Stromal cell of bone marrow (primary cell): ENCODE data around the gene SCYGR5.
"Not testable (repeated sequence)": the region's sequence is repeated elsewhere in the genome, so short reads cannot be mapped to it uniquely, and the experiment has no call there.

ENCODE experiments used
- DNase-seq: peaks from one replicate; pipeline ENCODE4 v3.0.0-alpha.2; 2012; ENCODE audit warnings: low read depth

Gene SCYGR5, protein sequence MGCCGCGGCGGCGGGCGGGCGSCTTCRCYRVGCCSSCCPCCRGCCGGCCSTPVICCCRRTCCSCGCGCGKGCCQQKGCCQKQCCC

DNA sequence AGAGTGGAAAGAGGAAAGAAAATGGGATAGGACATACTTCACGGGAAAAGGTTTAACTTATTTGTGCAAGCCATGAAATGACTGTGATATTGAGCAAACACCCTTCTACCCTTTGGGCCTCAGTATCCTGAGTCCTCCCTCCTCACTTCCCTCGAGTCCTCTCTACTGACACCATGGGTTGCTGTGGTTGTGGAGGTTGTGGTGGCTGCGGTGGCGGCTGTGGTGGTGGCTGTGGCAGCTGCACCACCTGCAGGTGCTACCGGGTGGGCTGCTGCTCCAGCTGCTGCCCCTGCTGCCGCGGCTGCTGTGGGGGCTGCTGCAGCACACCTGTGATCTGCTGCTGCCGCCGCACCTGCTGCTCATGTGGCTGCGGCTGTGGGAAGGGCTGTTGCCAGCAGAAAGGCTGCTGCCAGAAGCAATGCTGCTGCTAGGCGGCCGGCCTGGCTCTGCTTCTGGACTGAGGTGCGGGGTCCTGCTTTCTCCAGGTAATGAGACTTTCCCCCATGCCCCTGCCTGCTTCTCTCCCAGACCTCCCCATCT is at the start of gene SCYGR5:
Gene SCYGR5 (plus strand): TSS at position 174 of the 540 bp plus-strand sequence. CDS start 0 bp downstream, at position 174.
- DNase-seq, result not testable (repeated sequence)

DNA sequence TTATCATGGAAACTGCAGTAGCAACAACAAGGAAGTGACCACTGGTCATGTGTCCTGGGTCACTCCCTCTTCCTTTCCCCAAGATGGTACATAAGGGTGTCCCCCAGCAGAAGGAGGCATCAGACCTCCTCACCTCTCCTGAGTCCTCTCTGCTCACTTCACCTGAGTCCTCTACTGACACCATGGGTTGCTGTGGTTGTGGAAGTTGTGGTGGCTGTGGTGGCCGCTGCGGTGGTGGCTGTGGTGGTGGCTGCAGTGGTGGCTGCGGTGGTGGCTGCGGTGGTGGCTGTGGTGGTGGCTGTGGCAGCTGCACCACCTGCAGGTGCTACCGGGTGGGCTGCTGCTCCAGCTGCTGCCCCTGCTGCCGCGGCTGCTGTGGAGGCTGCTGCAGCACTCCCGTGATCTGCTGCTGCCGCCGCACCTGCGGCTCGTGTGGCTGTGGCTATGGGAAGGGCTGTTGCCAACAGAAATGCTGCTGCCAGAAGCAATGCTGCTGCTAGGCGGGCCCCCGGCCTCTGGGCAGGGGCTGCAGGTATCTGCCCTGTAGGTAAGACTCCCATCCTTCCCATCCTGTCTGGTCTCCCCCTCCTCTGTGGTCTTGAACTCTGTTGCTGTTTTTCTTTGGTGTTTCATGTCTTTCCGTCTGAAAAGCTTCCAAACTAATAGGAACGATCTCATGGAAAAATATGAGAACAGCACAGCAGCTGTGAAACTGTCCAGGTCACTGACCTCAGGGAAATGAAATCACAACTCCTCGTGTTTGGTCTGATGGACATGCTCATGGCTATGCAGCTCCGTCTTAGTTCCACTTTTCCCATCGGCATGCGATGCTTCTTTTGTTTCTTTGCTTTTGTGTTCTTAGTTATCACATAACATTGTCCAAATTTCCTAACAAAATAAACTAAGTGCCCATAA is 49.0 kb upstream of the SCYGR5 start, which contains the start of gene SCYGR4:
Gene SCYGR4 (plus strand): TSS at position 183 of the 915 bp plus-strand sequence. CDS start 0 bp downstream, at position 183.
- no peak for DNase-seq

DNA sequence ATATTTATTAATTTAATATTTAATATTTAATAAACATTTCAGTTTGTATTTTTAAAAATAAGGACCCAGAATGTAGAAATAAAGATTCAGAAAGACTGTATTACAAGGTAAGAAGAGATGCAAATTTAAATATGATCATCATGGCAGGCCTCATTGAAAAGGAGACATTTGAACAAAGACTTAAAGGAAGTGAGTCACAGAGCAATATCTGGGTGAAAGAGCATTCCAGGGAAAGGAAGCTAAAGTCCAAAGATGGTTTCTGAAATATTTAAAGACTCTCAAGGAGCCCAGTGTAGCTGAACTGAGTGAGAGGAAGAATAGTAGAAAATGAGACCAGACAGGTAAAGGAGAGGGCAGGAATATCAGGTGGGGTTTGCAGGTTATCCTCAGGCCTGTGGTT is 43.4 kb upstream of the SCYGR5 start:
- no peak for DNase-seq

DNA sequence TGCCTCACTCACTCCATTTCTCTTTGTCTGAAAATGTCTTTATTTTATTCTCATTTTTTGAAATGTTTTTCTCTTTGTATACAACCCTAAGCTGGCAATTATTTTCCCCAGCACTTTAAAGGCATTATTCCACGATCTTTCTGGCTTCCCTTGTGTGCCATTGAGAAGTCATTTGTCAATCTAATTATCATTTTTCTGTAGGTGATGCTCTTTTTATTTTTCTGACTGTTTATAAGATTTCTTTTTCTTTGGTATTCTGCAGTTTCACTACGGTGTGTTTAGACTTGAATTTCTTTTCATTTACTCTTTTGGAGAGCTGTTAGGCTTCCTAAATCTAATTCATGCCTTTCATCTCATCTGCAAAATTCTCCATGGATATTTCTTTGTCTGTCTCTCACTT is 41.2 kb upstream of the SCYGR5 start:
- DNase-seq, result no peak

DNA sequence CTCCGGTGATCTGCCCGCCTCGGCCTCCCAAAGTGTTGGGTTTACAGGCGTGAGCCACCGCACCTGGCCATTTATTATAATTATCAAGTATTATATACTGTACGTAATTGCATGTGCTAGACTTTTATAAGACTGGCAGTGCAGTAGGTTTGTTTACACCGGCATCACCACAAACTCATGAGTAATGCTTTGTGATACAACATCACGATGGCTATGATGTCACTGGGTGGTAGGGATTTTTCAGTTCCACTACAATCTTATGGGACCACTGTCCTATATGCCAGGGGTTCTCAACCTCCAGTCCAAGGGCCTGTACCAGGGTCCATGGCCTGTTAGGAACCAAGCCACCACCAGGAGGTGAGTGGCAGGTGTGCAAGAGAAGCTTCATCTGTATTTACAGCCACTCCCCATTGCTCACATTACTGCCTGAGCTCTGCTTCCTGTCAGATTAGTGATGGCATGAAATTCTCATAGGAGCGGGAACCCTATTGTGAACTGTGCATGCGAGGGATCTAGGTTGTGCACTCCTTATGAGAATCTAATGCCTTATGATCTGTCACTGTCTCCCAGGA is 39.9 kb upstream of the SCYGR5 start:
- no peak for DNase-seq

DNA sequence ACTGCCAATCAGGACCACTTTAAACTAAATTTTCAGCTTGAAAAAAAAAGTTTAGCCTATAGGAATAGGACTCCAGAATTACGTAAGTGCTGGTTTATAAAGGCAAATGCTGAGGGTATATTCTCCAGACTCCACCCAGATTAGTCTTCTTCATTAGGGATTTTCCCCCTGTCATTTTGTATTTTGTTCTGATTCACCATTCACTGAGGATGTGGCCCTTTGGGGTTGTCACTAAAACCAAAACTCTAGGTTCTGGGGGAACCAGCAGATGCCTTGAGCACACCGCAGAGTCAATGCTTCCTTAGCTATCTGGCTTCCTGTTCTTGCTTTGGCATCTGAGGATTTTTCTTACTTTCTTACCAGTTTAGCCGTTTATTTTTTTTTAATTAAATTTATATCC is 38.8 kb upstream of the SCYGR5 start:
- no peak for DNase-seq

DNA sequence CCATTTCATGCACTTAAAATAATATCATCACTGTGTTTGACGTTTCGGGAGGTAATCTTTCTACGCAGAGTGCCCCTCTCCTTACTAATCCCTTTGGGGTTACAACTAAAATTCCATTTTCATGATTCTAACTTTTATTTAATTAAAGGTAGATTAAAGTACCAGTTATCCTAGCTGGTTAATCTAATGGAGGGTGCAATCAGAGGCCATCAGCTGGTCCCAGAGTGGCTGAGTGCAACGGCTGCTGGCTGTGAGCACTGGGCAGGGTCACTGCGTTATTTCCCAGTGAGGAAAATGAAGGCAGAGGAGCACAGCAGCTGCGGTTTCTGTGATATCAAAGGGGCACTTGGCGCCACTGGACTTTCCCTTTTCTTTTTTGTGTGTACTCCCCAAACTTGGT is 37.2 kb upstream of the SCYGR5 start:
- DNase-seq, result no peak

DNA sequence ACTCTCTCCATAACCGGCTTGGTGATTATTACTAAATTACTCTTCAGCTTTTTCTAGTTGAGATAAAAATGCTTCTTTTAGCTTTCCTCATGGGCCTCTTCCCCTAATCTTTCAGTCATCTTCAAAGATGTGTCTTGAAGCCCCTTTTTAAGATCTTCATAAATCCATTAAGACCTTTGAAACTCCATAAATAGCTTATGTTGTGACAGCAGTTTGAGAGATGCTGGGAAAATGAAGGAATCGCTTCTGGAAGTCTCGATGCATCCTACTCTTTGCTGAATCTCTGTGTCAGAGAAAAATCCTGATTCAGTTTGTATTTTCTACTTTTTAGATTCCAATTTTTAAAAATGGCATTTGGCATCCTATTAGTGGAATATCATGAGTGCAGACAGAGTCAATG is 36.3 kb upstream of the SCYGR5 start:
- no peak for DNase-seq

DNA sequence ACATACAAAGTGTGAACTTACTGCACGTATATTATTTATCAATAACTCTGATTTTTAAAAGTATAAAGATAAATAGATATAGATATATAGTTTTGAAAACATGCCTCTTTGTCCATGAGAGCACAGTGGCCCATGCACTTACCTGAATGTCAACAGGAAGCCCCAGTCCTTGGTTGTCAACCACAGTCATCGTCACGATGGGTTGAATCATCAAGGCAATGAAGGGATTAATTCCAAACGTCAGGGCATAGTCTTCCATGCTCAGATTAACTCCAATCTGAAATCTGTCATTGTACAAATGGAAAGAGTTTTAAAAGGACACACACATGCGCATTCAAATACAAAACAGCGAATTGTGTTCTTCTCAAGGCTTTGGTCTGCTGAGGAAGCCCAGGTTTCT is 33.8 kb upstream of the SCYGR5 start:
- no peak for DNase-seq

DNA sequence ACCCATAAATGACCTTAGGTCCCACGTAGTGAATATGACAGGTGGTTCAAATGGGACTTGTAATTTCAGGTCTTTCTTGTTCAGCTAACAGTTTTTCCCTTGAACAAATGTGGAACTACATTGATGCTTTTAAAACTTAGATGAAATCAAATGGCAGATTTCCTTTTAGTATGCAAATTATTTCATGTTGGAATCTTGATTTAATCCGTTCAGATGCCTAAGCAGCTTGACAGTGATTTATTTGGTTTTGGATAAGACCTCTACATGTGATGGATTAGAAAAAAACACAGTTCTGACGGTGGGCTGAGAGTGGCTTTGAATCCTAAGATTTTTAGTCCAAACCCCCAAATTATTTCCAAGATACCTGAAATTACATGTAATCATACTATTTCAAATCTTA is 32.4 kb upstream of the SCYGR5 start:
- DNase-seq, result no peak

DNA sequence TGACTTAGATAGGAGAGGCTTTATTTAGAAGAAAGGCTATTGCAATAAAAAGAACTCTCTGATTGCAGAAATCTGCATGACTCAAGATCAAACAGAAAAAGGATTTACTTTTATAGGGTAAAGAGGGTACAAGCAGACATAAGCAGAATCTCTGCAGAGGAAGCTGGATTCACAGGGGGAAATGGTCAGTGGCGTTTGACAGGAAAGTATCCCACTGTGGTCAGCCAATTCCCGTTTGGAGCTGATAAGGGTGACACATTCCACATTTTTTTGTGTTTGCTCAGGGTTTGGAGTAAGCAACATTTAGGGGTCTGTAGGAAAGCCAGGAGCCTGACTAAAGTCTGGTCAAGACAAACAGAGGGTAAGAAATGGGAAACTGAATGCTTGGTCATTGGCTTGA is 23.9 kb upstream of the SCYGR5 start:
- no peak for DNase-seq

DNA sequence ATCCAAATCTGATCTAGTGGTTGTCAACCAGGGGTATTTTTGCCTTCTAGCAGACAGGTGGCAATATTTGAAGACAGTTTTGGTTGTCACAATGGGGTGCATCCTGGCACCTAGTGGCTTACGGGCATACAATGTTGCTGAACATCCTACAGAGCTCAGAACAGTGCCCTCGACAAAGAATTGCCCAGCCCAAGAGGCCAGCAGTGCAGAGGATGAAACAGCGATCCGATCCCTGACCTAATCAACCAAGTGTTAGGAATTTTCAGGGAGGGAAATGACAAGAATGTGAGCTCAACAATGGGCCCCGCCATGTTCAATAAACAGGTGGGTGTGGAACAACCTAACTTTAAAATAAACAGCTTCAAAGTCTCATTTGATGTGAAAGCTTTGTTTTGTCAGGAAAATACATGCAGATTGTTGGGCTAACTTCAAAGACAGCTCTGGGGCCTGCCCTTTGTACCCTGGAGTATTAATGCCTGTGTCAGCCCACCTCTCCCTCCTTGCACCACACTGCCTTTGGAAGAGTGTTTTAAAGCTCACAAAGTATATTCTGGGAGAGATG is 22.5 kb upstream of the SCYGR5 start:
- no peak for DNase-seq

DNA sequence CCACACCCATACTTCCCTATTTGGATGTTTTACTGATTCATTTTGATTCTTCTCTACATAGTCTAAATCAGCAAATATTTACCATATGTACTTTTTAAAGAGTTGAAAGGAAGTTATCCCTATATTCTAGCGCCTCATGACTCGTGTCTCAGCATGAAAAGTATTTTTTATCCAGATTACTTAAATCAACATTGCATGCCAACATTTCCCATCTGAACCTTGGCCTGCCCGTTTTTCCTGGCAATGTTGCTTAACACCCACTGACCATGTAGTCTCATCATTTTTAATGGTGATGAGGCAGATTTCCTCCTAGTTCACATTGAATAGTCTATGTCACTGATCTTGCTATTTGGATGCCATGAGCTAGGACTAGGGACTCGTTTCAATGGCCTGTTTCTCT is 13.2 kb upstream of the SCYGR5 start:
- DNase-seq, result peak; percentile 60

DNA sequence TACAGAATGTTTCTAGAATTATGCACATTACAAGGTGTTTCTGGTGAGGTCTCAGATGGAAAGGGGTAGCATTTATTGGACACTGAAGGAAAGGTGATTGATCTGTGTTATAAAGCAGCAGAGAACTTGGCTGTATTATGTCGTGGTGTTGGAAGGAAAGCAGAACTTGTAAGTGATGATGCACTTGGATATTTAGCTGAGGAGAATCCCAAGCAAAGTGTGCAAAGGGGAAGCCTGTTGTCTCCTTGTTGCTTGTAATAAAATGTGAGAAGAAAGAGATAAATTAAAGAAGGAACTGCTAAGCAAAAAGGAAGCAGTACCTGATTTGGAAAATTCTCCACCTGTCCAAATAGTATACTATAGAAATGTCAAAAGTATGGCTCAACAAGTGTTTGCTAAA is 12.2 kb upstream of the SCYGR5 start:
- DNase-seq, result no peak

DNA sequence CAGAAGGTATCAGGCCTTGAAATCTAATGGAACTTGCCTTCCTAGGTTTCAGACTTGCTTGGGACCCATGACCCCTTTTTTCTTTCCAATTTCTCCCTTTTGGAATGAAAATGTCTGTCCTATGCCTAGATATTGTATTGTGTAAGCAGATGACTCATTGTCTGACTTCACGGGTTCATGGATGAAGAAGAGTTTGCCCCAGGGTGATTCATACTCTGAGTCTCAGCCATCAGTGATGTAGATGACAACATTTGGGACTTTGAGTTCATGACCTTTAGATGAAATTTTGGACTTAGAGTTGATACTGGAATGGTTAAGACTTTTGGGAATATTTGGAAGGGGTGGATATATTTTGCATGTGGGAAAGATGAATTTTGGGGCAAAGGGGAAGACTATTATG is 11.2 kb upstream of the SCYGR5 start:
- DNase-seq, result peak; percentile 93

DNA sequence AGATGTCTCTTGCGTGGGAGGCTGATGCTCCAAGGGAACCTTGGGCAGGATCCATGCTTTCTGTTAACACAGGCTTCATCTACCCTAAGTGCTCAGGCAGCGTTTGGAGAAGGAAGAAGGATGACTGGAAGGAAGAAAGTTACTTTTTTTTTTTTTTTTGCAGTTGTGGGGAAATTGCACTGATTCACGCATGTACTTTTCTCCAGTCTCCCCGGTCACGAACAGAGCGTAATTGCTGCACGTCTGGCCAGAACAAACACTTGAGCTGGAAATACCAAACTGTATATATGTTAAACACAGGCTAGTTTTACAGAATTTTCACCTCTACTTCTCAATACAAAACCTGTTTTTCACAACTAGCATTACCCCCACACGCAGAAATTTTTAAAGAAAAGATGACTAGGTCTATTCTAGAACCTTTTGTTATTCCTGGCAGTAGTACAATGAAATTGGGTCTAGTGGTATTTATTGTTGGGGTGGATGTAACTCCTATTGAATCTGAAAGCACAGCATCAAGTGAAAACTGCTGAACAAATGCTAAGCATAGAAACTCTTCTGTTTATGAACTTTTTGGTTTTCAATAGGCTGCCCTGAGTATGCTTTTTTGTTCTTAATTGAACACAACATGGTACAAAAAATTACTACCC is 9.3 kb upstream of the SCYGR5 start:
- peak; percentile 66 for DNase-seq

DNA sequence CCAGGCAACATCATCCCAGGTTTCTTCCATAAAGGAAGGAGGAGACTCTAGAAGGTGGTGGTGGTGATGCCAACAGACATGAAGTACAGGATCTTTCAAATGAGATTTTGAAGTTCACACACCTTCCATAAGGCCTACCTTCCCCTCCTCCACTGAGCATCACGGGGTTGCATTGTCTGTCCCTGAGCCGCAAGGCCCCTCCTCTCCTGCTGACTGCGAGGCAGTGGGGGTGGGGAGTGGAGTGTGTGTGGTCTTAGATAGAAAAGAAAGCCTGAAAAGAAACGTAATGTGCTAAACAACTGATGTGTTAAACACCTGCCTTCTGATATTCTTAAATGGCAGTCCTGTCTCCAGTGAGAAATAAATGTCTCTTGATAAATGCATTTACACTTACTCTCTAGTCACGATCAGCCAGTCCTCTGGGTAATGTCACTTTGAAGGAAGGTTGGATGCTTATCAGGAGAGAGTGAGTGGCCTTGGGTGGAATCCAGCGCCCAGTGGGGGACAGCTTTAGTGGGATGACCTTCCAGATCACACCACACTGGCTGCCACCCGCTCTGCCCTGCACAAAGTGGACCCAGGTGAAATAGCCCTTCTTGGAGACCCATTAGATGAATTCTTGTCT is 5.5 kb upstream of the SCYGR5 start:
- no peak for DNase-seq

DNA sequence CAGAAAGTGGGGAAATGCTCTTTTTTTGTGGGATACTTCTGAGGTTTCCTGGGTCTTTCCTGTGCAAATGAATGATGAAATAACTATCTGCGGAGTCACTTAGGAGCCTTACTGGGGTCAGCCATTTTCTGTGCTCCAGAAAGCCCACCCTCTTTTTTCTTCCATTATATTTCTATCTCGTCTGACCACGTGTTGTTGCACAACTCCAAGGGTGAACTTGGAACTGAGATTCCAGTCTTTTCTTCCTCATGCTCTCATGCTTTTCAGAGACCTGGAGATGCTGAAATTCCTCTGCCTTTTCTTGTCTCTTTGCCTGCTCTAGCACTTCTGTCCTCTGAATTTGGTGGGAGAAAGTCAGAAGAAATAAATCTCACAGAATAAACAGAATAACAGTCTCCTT is 4.8 kb upstream of the SCYGR5 start:
- no peak for DNase-seq

DNA sequence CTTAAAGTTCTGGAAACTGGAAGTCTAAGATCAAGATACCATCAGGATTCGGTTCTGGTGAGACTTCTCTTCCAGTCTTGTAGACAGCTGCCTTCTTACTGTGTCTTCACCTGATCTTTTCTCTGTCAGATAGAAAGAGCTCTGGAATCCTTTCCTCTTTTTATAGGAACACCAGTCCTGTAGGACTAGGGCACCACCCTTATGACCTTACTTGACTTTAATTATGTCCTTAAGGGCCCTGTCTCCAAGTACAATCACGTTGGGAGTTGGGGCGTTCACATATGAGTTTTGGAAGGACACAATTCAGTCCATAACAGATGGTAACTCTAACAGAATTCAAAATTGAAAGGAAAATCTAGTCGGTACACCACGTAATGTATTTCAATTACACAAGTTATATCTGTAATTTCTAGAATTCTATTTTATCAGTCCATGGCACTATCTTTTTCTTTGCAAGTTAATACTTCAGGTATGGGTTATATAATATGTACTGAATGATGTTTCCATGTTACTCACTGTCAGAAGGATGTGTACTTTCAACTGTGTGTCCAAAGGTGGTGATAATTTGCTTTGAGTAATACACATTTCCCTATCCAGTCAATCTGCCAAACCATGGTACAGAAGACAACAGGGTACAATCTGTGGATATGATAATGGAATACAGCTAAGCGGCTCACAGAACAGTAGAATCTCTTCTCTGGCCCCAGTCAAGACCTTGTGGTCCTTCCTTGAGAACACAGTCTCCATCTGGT is 1.2 kb upstream of the SCYGR5 start:
- no peak for DNase-seq

DNA sequence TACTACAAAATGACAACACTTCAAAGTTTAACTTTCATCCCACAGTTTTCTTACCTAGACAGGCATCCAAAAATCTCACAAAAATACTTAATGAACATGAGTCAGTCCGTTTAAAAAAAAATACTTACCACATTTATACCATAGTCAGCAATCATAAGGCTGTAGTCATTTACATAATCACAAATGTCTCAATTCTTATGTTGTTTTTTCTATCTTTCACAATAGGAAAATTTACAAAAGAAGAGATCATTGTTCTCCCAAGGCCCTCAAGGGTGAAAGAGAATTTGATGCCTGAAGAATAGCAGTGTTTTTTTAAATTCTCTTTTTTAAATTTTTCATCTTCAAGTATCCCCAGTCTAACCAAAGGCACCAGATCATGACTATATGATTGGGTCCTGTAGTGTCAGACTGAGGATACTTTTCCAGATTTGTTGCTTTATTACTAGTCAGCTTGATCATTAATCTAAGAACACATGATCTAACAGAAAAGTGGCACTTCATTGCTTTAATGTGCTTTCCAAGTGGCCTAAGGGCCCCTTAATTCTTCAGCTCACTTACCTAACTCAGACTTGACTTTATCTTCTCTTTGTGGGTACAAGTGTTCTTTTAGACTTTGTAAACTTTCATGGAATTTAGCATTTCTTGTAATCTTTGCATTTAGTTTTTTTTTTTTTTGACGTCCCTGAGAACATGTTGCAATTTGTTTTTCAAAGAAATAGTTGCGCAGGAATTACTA is 4.7 kb downstream of the SCYGR5 start:
- DNase-seq, result no peak
